VCaP (cell line): Measurements from ENCODE around the gene TJP3.

ENCODE experiments used
- H3K27ac ChIP-seq: fragments of 450-650 bp; 2 replicates; pipeline ENCODE4 v1.5.1; 2017
- CTCF ChIP-seq: fragments of 450-650 bp; conservative IDR thresholded peaks from 2 replicates; pipeline ENCODE4 v1.5.1; 2017; ENCODE audit warnings: mild to moderate bottlenecking, moderate library complexity

The TJP3 gene

GRCh38 chr19:3708207-3708931 lies at the start of gene TJP3:
TJP3 (plus strand) TSS chr19:3708384; CDS start chr19:3728433, 20,049 bp downstream.
- peak within 1 kb of the TSS; percentile 49 for H3K27ac ChIP-seq
- TF ChIP-seq CTCF: no peak

GRCh38 chr19:3658870-3659745 lies 49.1 kb upstream of the TJP3 start:
- no peak for TF ChIP-seq CTCF
- H3K27ac ChIP-seq: no peak overlapping the region

- no peak for TF ChIP-seq CTCF
- no peak overlapping the region for H3K27ac ChIP-seq
Measured at GRCh38 chr19:3659746-3660112, 48.5 kb upstream of the TJP3 start.

GRCh38 chr19:3660493-3661219 lies 47.5 kb upstream of the TJP3 start:
- TF ChIP-seq CTCF: no peak
- H3K27ac ChIP-seq: no peak overlapping the region

- no peak for TF ChIP-seq CTCF
Measured at GRCh38 chr19:3661284-3662238, 46.6 kb upstream of the TJP3 start.

GRCh38 chr19:3663838-3664237 lies 44.3 kb upstream of the TJP3 start:
- no peak for TF ChIP-seq CTCF
- H3K27ac ChIP-seq: no peak overlapping the region

More at GRCh38 chr19:3661284-3662238, 46.6 kb upstream of the TJP3 start:
- H3K27ac ChIP-seq: no peak overlapping the region
